Measurements from ENCODE around the gene METTL2A.
"Not testable (repeated sequence)": the region's sequence is repeated elsewhere in the genome, so short reads cannot be mapped to it uniquely, and the experiment has no call there.

METTL2A gene

DNA sequence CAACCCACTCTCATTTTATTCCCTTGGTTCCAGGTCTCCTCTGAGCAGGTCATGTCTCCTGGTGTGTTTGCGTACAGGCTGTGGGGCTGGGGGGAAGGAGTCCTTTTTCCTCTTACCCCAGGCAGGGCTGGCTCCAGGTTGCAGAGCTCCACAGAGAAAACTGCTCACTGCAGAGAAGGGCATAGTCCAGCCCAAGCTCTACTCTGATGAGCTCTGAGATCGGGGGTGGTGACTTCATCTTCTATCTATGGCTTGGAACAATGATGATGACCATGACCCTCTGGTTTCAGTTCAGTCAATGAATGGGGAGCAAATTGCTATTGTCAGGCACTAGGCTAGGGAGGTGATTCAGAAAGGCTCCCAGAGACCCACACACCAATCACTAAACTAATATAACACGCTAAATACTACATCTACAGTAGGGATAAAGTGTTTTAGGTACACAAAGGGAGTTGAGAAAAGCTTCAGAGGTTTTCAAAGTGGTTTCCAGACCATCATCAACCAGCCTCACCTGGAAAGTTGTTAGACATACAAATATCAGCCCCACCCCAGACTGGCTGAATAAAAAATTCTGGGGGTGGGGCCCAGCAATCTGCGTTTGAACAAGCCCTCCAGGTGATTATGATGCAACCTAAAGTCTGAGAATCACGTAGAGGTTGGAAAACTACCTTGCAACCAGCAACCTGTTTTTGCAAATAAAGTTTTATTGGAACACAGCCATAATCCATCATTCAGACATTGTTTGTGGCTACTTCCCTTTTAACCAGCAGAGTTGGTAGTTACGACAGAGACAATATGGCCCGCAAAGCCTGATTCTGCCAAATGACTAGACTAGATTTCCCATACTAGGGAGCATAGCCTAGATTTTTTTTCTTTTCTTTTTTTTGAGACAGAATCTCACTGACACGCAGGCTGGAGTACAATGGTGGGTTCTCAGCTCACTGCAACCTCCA, 49.6 kb downstream of the METTL2A start:
- not testable (repeated sequence) for DNase-seq (ENCODE audit: low spot score)

DNA sequence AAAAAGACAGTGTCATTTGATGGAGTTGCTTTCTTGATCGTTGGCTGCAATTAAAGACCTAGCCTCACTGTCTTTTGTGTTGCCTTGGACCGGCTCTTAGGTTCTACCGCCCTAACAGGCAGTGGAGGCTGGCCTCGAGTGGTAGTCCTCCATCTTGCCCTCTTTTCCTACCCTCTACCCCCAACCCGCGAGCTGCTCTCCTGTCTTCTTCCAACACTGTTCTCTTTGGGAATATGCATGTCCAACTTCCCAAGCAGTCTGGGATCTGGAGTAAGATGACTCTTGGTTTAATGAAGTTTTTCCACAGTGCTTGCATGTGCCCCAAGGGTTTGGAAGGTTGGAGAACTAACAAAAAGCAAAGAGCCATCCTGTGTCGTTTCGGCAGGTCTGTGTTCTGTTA, 53.4 kb downstream of the METTL2A start:
- DNase-seq (ENCODE audit: low spot score) = not testable (repeated sequence)

DNA sequence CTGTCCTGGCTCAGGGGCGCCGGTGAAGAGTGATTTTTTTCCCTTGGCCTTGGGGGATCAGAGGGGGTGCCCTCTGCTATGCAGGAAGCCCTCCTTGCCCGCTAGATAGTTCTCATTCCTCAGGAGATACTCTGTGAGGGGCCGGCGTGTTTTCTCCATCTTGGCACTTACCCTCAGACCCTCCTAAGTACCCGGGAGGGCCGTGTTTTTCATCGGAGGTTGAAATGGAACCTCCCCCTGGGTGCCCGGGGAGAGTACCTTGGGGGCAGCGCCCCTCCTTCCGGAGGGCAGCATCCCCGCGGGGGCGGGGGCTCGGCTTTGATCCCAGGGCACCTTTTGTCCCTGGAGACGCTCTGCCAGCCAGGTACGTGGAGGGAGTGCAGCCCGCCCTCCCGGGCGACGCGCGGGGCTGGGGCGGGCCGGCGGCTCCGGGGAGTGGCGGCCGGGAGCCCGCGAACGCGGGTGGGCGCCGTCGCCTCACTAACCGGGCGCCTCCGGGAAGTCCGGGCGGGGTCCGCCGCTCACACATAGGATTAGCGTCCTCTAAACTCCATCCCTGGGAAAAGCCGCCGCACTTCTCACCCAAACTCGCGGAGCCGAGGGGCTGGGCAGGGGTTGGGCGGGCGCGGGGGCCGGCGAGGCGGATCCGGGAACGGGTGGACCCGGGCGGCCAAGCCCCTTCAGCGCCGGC, 54.2 kb downstream of the METTL2A start:
- DNase-seq (ENCODE audit: low spot score) = peak; percentile 62

DNA sequence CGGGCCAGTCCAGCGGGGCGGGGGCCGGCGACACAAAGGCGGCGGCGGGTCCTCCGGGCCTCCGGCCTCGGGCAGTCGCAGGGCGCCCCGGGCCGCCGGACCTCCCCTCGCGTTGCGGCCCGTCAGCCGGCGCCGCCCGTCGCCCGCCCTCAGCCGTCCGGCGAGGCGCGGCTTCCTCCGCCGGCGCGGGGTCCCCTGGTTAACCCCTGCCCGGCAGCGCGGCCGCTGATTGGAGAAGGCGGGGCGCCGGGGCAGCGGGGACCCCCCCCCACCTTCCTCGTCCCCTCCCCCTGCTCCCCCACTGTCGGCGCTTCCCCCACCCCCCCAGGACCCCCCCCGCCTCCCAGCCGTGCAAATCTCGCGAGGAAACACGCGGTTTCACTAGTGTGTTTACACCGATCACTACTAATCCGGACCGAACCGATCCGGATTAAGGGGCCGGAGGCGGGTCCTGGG, 54.8 kb downstream of the METTL2A start, which contains the start of gene TLK2:
Gene TLK2, plus strand, starts transcription at position 402 of the 456 bp plus-strand sequence. CDS start 2,301 bp downstream, outside the sequence.
- DNase-seq (ENCODE audit: low spot score) = peak; percentile 94

DNA sequence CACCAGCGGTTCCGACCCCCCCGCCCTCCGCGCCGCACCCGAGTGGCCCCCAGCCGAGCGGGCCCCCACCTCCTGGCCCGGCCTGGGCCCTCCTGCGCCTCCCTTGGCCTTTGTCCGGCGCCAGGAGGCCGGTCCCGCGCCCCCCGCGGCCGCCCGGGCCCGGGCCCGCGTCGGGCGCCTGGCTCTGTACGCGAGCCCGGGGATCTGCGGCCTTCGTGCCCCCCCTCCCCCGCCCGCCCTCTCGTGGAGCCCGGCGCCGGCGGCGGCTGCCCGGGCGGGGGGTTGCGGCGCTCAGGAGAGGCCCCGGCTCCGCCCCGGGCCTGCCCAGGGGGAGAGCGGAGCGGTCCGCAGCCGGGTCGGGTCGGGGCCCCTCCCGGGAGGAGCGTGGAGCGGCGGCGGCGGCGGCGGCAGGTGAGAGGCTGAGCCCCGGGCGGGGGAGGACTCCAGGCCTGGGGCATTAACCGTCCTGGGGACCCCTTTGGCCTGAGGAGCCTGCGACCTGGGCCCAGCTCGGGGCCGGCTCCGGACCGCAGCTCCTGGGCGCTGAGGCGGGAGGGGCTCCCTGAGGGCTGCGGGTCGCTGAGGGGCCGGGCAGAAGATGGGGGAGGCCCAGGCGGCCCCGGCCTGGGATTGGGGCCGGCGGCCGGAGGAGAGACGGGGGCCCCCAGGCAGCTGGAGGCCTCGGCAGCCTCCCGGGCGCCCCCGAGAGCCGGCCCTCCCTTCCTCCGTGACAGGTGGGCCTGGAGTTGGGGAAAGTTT, 55.4 kb downstream of the METTL2A start:
- DNase-seq (ENCODE audit: low spot score) = peak; percentile 26

DNA sequence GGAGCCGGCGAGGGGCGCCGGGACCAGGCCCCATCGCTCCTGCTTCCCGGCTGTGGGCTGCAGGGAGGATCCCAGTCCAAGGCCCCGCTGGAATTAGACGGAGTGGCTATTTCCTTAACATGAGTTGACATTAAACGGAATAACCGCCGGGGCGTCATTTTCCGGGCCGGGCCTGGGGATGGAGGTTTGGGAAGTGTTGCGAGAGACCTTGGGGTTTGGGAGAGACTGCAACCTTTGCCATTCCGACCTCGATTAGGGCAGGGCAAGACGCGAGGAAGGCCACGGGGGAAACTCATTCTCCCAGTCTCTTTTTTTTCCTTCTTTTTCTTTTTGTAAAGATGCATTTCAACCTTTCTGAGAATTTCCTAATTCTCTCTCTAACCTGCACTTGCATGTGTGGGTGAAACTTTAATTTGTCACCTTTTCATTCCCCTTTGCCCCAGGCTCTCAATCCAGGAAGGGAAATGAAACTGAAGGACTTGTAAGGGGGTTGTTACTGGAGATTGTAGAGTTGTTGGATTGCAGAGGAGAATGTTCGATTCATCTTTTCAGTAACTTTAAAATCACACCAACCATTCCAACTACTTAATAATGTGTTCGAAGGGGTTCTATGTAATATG, 56.1 kb downstream of the METTL2A start:
- DNase-seq (ENCODE audit: low spot score) = peak; percentile 14

DNA sequence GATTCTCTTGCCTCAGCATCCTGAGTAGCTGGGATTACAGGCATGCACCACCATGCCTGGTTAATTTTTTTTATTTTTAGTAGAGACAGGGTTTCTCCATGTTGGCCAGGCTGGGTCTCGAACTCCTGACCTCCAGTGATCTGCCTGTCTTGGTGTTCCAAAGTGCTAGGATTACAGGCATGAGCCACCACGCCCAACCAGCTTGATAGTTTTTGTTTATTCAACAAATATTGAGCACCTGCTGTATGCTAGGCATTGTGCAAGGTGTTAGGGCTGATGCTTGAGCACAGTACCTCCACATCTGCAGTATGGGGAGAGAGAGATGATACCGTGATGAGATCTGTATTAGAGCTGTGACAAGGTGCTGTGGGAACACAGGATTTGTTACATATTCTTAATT, 58.9 kb downstream of the METTL2A start:
- DNase-seq (ENCODE audit: low spot score) = not testable (repeated sequence)

DNA sequence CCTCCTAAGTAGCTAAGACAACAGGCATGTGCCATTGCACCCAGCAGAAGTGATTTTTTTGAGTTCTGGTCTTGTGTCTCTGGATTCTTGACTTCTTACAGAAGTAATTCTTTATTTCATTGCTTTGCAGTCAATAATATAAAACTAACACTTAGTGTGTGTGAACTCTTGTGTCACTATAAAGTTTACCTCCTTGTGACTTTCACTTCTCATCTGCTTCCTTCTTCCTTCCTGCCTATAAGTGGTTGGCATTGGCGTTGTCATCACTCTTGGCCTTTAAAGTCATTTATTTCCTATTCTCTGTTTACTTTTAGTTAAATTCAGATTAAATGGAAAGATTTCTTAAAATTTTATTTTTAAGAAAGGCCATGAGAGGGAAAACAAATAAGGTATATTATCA, 67.3 kb downstream of the METTL2A start:
- DNase-seq (ENCODE audit: low spot score) = not testable (repeated sequence)

DNA sequence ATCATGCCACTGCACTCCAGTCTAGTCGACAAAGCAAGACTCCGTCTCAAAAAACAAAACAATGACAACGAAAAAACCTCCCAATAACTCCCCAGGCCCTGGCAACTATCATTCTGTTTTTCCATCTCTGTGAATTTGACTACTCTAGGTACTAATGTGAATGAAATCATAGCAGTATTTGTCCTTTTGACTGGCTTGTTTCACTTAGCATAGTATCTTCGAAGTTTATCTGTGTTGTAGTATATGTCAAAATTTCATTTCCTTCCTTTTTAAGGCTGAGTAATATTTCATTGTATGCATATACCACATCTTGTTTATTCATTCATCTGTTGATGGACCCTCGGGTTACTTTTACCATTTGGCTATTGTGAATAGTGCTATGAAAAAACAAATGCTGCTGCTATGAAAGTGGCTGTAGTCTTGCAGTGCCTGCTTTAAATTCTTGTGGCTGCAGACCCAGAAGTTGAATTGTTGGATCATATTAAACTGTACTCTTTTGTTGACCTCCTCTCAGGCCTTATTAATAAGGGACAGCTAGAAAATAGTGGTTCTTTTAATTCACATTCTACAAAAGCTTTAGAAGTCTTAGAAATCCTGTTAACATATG, 69.5 kb downstream of the METTL2A start:
- DNase-seq (ENCODE audit: low spot score) = not testable (repeated sequence)

DNA sequence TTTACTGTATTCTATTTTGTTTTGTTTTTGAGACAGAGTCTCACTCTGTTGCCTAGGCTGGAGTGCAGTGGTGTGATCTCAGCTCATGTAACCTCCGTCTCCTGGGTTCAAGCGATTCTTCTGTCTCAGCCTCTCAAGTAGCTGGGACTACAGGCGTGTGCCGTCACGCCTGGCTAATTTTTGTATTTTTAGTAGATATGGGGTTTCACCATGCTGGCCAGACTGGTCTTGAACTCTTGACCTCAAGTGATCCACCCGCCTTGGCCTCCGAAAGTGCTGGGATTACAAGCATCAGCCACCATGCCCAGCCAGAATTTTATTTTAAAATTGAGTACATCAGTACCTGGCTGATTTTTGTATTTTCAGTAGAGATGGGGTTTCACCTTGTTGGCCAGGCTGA, 70.4 kb downstream of the METTL2A start:
- not testable (repeated sequence) for DNase-seq (ENCODE audit: low spot score)

DNA sequence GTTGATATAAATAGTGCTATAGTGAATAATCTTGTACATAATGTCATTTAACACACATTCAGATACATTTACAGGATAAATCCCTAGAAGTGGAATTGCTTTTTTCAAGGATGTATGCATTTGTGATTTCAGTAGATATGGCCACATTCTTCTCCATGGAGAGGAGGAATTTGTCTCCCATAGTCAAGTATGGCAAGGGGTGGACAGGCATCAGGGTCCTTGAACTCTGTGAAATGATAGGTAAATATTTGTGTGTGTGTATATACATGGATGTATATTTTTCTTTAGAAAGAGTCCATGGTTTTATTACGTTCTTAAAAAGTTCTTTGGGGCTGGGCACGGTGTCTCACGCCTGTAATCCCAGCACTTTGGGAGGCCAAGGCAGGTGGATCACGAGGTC, 72.6 kb downstream of the METTL2A start:
- DNase-seq (ENCODE audit: low spot score) = not testable (repeated sequence)

DNA sequence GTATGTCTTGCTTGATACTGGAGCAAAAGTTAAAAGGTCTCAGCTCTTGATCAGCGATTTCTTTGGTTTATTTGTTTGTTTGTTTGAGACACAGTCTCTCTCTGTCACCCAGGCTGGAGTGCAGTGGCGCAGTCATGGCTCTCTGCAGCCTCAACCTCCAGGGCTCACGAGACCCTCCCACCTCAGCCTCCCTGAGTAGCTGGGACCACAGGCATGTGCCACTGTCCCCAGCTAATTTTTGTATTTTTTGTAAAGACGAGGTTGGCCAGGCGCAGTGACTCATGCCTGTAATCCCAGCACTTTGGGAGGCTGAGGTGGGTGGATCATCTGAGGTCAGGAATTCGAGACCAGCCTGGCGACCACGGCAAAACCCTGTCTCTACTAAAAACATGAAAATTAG, 75.1 kb downstream of the METTL2A start:
- DNase-seq (ENCODE audit: low spot score) = not testable (repeated sequence)

Measured in GM03348 (cell line).